Activated CD4-positive, alpha-beta T cell treated with anti-CD3 and anti-CD28 coated beads, Interleukin-10, Interleukin-2, amounts not matched to agents 100 ng/mL and 50 ng/mL, durations not matched to agents 16 hours and 8 hours (primary cell): ENCODE measurements around the gene MOB1B.
"Not testable (repeated sequence)": the region's sequence is repeated elsewhere in the genome, so short reads cannot be mapped to it uniquely, and the experiment has no call there.

Source experiments
- DNase-seq: peaks from one replicate; pipeline ENCODE4 v3.0.0-alpha.2; 2020

MOB1B gene

GRCh38 chr4:70901984-70902576 lies at the start of gene MOB1B:
Gene MOB1B, plus strand, starts transcription at chr4:70902369. Its CDS starts 168 bp downstream, at chr4:70902537.
- peak; percentile 90 for DNase-seq

GRCh38 chr4:70855464-70855863 lies 46.7 kb upstream of the MOB1B start:
- DNase-seq = no peak

GRCh38 chr4:70858454-70858853 lies 43.7 kb upstream of the MOB1B start:
- no peak for DNase-seq

GRCh38 chr4:70859066-70859465 lies 43.1 kb upstream of the MOB1B start:
- DNase-seq = no peak

GRCh38 chr4:70863099-70863790 lies 38.9 kb upstream of the MOB1B start:
- peak; percentile 25 for DNase-seq

GRCh38 chr4:70868778-70869177 lies 33.4 kb upstream of the MOB1B start:
- no peak for DNase-seq

GRCh38 chr4:70873216-70873615 lies 29.0 kb upstream of the MOB1B start:
- DNase-seq = no peak

GRCh38 chr4:70874268-70875156 lies 27.7 kb upstream of the MOB1B start:
- no peak for DNase-seq

- DNase-seq = no peak
These were observed 24.6 kb upstream of the MOB1B start for GRCh38 chr4:70877556-70877955.

- DNase-seq = no peak
These were observed 21.4 kb upstream of the MOB1B start for GRCh38 chr4:70880739-70881138.

GRCh38 chr4:70885174-70885573 lies 17.0 kb upstream of the MOB1B start:
- no peak for DNase-seq

GRCh38 chr4:70892086-70892769 lies 9.9 kb upstream of the MOB1B start:
- no peak for DNase-seq

- no peak for DNase-seq
These were observed 8.4 kb upstream of the MOB1B start for GRCh38 chr4:70893790-70894189.

- no peak for DNase-seq
These were observed 6.8 kb upstream of the MOB1B start for GRCh38 chr4:70895405-70895804.

- no peak for DNase-seq
These were observed 6.2 kb upstream of the MOB1B start for GRCh38 chr4:70895811-70896491.

- not testable (repeated sequence) for DNase-seq
These were observed 3.6 kb upstream of the MOB1B start for GRCh38 chr4:70898581-70898980.

GRCh38 chr4:70901607-70901983 lies 574 bp upstream of the MOB1B start:
- DNase-seq = no peak

- peak; percentile 24 for DNase-seq
These were observed 565 bp downstream of the MOB1B start for GRCh38 chr4:70902577-70903290.

- DNase-seq = no peak
These were observed 1.1 kb downstream of the MOB1B start for GRCh38 chr4:70903291-70903603.

GRCh38 chr4:70908993-70909556 lies 6.9 kb downstream of the MOB1B start:
- DNase-seq = no peak

GRCh38 chr4:70914000-70914399 lies 11.8 kb downstream of the MOB1B start:
- no peak for DNase-seq

GRCh38 chr4:70914631-70915030 lies 12.5 kb downstream of the MOB1B start:
- DNase-seq = no peak
